Neural cell (in vitro differentiated cells): ENCODE results near the gene JAK3. TPM values are rescaled to one million over a fixed set of nuclear protein-coding genes. Genes with fewer than 3 reads are reported as not detected.

ENCODE experiments used
- H2AFZ ChIP-seq: fragments of 200-600, 300-800 bp; sonication (generic), shearing (Covaris generic); 2 replicates; pipeline ENCODE4 v1.6.0; 2014; ENCODE audit warnings: low read depth, mild to moderate bottlenecking, antibody characterized with exemption, low read length, moderate library complexity
- H3F3A ChIP-seq: fragments of 200-600 bp; shearing (Covaris generic); 2 replicates; pipeline ENCODE4 v1.6.1; 2016; ENCODE audit warnings: mild to moderate bottlenecking, moderate library complexity, mixed read lengths, antibody characterized with exemption, low read length; ENCODE audit not compliant: insufficient read depth, poor library complexity, severe bottlenecking
- H3K27ac ChIP-seq: fragments of 200-600, 300-800 bp; sonication (generic), shearing (Covaris generic); 2 replicates; pipeline ENCODE4 v1.5.1; 2014; ENCODE audit warnings: mild to moderate bottlenecking, low read length, moderate library complexity
- H3K27me3 ChIP-seq: fragments of 300-800, 200-600 bp; sonication (generic), shearing (Covaris generic); 2 replicates; pipeline ENCODE4 v1.6.0; 2014; ENCODE audit warnings: mild to moderate bottlenecking, low read depth, low read length, moderate library complexity; ENCODE audit not compliant: insufficient read depth
- H3K36me3 ChIP-seq: fragments of 300-800, 200-600 bp; sonication (generic), shearing (Covaris generic); 2 replicates; pipeline ENCODE4 v1.5.1; 2014; ENCODE audit warnings: mild to moderate bottlenecking, antibody characterized with exemption, low read length, moderate library complexity; ENCODE audit not compliant: insufficient read depth
- H3K4me2 ChIP-seq: fragments of 300-800, 200-600 bp; sonication (generic), shearing (Covaris generic); 2 replicates; pipeline ENCODE4 v1.6.0; 2014; ENCODE audit warnings: mild to moderate bottlenecking, low read length
- H3K4me3 ChIP-seq: fragments of 300-800, 200-600 bp; sonication (generic), shearing (Covaris generic); 2 replicates; pipeline ENCODE4 v1.5.1; 2014; ENCODE audit warnings: mild to moderate bottlenecking, low read length, moderate library complexity
- H3K79me2 ChIP-seq: fragments of 200-600 bp; shearing (Covaris generic); replicated peaks from 2 replicates; pipeline ENCODE4 v1.6.0; 2014; ENCODE audit warnings: mild to moderate bottlenecking, low read length, moderate library complexity; ENCODE audit not compliant: insufficient read depth
- H3K9ac ChIP-seq: fragments of 300-800, 200-600 bp; sonication (generic), shearing (Covaris generic); 2 replicates; pipeline ENCODE4 v1.6.1; 2016; ENCODE audit warnings: mild to moderate bottlenecking, low read length, mixed read lengths
- H3K9me2 ChIP-seq: fragments of 200-600 bp; shearing (Covaris generic); 2 replicates; pipeline ENCODE4 v1.6.1; 2016; ENCODE audit warnings: mild to moderate bottlenecking, low read length, mixed read lengths; ENCODE audit not compliant: insufficient read depth
- H3K9me3 ChIP-seq: fragments of 200-600, 300-800 bp; sonication (generic), shearing (Covaris generic); 2 replicates; pipeline ENCODE4 v1.6.1; 2016; ENCODE audit warnings: mild to moderate bottlenecking, mixed run types, low read length, moderate library complexity, mixed read lengths
- H4K20me1 ChIP-seq: fragments of 200-600 bp; shearing (Covaris generic); 2 replicates; pipeline ENCODE4 v1.6.1; 2016; ENCODE audit warnings: mild to moderate bottlenecking, mixed run types; ENCODE audit not compliant: insufficient read depth
- CTCF ChIP-seq: fragments of 450-650 bp; IDR thresholded peaks from 2 replicates; pipeline ENCODE4 v1.5.1; 2014; ENCODE audit warnings: antibody characterized with exemption, mild to moderate bottlenecking, moderate library complexity; ENCODE audit not compliant: poor library complexity, severe bottlenecking
- EP300 ChIP-seq: fragments of 450-650 bp; conservative IDR thresholded peaks from 2 replicates; pipeline ENCODE4 v1.6.1; 2014; ENCODE audit warnings: antibody characterized with exemption, mild to moderate bottlenecking, moderate library complexity; ENCODE audit not compliant: poor library complexity, severe bottlenecking
- EZH2 ChIP-seq: fragments of 200-600, 300-800 bp; shearing (Covaris generic), sonication (generic); IDR thresholded peaks from 2 replicates; pipeline ENCODE4 v1.6.1; 2014; ENCODE audit warnings: antibody characterized with exemption, low read length, borderline replicate concordance, mild to moderate bottlenecking; ENCODE audit not compliant: insufficient read depth, poor library complexity, severe bottlenecking
- MXI1 ChIP-seq: fragments of 450-650 bp; conservative IDR thresholded peaks from 2 replicates; pipeline ENCODE4 v1.6.1; 2014; ENCODE audit warnings: antibody characterized with exemption, mild to moderate bottlenecking; ENCODE audit not compliant: poor library complexity, severe bottlenecking
- POLR2AphosphoS5 ChIP-seq: IDR thresholded peaks from 2 replicates; pipeline ENCODE4 v1.6.1; 2012
- RAD21 ChIP-seq: fragments of 450-650 bp; conservative IDR thresholded peaks from 2 replicates; pipeline ENCODE4 v1.6.1; 2014; ENCODE audit warnings: antibody characterized with exemption, mild to moderate bottlenecking, moderate library complexity
- REST ChIP-seq: IDR thresholded peaks from 2 replicates; pipeline ENCODE4 v1.6.1; 2012; ENCODE audit warnings: borderline replicate concordance
- SMC3 ChIP-seq: fragments of 450-650 bp; conservative IDR thresholded peaks from 2 replicates; pipeline ENCODE4 v1.6.1; 2014; ENCODE audit warnings: antibody characterized with exemption, mild to moderate bottlenecking, moderate library complexity; ENCODE audit not compliant: poor library complexity
- TAF1 ChIP-seq: IDR thresholded peaks from 2 replicates; pipeline ENCODE4 v1.6.1; 2012; ENCODE audit warnings: low read depth
- polyA plus RNA-seq: library from polyadenylated mRNA; depleted of rRNA; stranded (reverse); fragments of >200 nt; gene quantifications from 2 replicates; pipeline ENCODE4 v1.2.3, GENCODE V29; 2014

JAK3 gene
- polyA plus RNA-seq, 1 donor from 2014 or later, result 0.11 TPM

GRCh38 chr19:17840019-17840418, 7.8 kb downstream of the JAK3 start:
- H4K20me1 ChIP-seq, result no peaks in the 10 kb centered on the region
- H2AFZ ChIP-seq, result no peak overlapping the region
- H3K9me2 ChIP-seq, result no peaks in the 10 kb centered on the region
- no peaks in the 10 kb centered on the region for H3K9me3 ChIP-seq
- H3F3A ChIP-seq, result no peaks in the 10 kb centered on the region
- H3K79me2 ChIP-seq, result no peaks in the 10 kb centered on the region
- no peak overlapping the region for H3K27ac ChIP-seq
- no peak overlapping the region for H3K4me3 ChIP-seq
- no peaks in the 10 kb centered on the region for H3K36me3 ChIP-seq
- H3K4me2 ChIP-seq, result no peak overlapping the region
- no peak overlapping the region for H3K9ac ChIP-seq
- TF ChIP-seq EZH2 (no peak), POLR2AphosphoS5 (no peak), EP300 (no peak), RAD21 (no peak), SMC3 (no peak), CTCF (no peak), TAF1 (no peak), MXI1 (no peak)
- H3K27me3 ChIP-seq, result peaks cover 14% of the 10 kb centered on the region

- TF ChIP-seq EP300 (no peak), POLR2AphosphoS5 (no peak), MXI1 (no peak), CTCF (no peak), RAD21 (no peak), EZH2 (no peak), SMC3 (no peak), TAF1 (no peak), REST (no peak)
- no peak overlapping the region for H3K27ac ChIP-seq
- no peaks in the 10 kb centered on the region for H3K9me3 ChIP-seq
- no peak overlapping the region for H3K4me2 ChIP-seq
- no peaks in the 10 kb centered on the region for H3K9me2 ChIP-seq
- no peaks in the 10 kb centered on the region for H3F3A ChIP-seq
- H3K4me3 ChIP-seq, result no peak overlapping the region
- H3K9ac ChIP-seq, result no peak overlapping the region
- H4K20me1 ChIP-seq, result no peaks in the 10 kb centered on the region
- no peak overlapping the region for H2AFZ ChIP-seq
- H3K79me2 ChIP-seq, result no peaks in the 10 kb centered on the region
- H3K36me3 ChIP-seq, result no peaks in the 10 kb centered on the region
- H3K27me3 ChIP-seq, result peaks cover 14% of the 10 kb centered on the region
These were observed 9.8 kb downstream of the JAK3 start for GRCh38 chr19:17837972-17838371.
